CD4-positive, alpha-beta T cell treated with Interleukin-21 for 1 hour (primary cell): ENCODE measurements around the gene TUB.

Source experiments
- DNase-seq: peaks from one replicate; pipeline ENCODE4 v3.0.0-alpha.2; 2020

Gene TUB

DNA sequence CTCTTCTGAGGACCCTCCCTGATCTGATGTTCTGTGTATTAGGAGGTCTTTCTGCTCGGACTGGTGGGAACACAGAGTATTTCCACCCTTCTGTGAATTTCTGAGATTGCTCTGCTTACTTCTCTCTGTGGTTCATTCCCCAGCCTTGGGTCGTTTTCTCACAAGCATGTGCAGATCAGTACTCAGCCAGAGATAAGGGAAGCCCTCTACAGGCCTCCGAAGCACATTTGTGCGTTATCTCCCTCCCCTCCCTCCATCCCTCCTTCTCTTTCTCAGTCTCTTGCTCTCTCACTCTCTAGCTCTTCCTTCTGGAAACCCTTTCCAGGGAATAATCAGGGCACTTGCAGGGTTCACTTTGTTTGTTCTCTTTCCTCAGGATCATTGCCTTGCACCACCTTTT is 35.2 kb upstream of the TUB start:
- DNase-seq: no peak

GRCh38 chr11:8047382-8047781 is 33.6 kb upstream of the TUB start:
- DNase-seq: no peak

DNA sequence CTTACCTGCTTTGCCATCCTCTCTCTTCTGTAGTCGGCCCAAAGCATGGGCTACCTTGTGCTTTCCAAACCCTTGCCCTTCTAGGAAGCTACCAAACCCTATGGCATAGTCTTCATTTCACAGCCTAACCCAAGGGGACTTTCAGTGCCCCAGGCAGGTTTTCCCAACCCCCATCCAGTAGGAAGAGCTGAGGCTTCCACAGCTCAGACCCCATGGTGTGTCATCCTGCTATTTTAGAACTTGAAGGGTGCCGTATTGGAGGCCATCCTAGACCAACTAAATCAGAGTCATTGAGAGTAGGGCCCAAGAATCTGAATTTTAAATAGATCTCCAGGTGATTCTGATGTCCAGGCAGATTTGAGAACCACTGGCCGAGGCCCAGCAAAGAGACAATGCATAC is 31.9 kb upstream of the TUB start:
- no peak for DNase-seq

GRCh38 chr11:8055091-8055835 is 25.7 kb upstream of the TUB start:
- DNase-seq: no peak

- DNase-seq: no peak
Observed at GRCh38 chr11:8055836-8056526, 25.0 kb upstream of the TUB start.

GRCh38 chr11:8056810-8057463 is 24.1 kb upstream of the TUB start:
- DNase-seq: no peak

DNA sequence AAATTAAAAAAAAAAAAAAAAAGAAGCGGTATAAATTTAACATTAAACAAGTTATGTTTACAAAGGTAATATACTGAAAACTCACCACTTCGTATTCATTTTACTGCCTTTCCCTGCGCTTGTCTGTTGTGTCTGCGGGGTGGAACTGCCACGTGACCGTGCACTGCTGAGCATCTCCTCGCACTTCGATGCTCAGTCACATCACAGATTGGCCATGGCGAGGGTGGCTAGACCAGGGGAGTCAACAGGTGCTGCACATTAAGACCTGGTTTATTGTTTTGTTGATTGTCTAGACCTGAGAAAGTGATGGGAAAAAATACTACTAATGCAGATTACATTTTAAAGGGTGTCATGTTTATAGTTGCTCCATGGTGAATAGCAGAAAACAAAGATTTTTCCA is 22.8 kb upstream of the TUB start:
- DNase-seq: no peak

GRCh38 chr11:8059030-8059429 is 22.0 kb upstream of the TUB start:
- no peak for DNase-seq

DNA sequence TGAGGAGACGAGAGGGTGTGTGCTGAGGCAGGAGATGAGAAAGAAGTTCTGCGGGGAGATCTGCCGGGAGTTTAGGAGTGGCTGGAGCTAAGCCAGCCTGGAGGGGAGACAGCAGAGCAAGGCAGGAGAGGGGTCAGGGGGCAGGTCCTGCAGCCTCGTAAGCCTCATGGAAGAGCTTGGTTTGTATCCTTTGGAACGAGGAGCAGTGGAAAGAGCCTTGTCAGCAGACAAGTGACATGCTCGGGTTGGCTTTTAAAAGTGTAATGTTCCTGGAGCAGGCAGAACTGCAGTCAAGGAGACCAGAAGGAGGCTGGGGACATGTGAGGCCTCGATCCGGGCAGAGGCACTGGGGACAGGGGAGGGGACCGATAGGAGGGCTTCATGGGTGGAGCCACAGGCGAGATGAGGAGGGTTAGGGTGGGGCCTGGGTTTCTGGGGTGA is 21.4 kb upstream of the TUB start:
- no peak for DNase-seq

DNA sequence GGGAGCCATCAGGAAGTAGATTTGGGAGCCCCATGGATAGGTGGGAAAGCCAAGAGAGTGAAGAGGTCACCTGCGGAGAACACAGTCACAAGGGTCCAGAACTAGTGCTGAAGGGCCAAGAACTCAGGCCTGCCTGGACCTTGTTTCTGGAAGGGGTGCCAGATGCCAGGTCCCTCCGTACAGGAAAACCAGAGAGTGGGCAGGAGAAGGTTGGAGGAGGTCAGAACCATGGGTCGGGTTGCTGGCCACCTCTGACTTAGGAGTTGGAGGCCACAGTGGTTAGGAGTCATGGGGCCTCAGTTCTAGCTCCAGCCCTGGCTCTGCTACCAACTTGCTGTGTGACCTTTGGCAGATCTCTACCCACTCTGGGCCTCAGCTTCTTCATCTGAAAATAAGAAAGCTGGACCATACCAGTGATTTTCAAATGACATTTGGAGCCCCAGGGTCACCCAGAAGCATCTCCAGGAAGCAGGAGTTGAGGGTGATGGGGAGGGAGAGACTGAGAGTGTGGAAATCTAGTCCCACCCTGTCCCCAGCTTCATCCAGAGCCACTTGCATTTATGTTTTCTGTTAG is 20.8 kb upstream of the TUB start:
- no peak for DNase-seq

GRCh38 chr11:8060801-8061554 is 20.0 kb upstream of the TUB start:
- no peak for DNase-seq

DNA sequence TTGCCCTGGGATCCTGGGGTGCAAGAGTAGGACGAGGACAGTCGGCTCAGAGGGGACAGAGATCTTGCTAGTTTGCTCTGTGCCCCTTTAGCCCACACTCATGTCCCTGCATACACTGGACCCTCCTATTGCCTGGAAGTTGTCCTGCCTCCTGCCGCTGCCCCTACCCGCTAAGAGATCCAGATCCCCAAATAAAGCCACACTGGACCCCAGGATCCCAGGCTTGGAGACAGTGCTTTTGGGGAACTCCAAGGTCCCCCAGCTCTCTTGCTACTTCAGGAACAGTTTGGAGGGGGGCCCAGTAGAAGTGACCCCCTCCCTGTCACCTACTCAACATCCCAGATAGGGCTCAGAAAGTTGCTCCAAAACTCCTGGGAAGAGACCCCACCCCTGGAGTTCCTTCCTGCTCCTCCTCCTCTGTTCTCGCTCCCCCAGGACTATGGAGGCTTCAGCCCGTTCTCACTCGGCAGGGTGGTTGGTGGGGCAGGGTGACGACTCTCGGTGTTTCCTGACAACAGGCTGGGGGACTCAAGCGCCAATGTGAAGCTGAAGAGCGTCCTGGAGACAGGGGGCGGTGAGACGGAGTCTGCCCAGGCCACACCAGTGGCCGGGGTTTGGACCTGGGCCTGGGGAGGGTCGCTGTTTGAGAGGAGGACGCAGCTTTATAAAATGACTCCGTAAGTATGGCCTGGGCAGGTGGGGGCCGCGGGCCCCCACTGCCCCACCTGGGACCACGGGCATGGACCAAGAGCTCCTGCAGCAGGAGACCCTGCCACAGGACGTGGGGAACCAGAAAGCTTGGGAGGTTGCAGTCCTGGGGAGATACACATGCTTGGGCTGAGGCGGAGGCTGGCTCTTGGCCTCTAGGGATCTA is 19.2 kb upstream of the TUB start:
- no peak for DNase-seq

- no peak for DNase-seq
Observed at GRCh38 chr11:8062781-8063257, 18.2 kb upstream of the TUB start.

DNA sequence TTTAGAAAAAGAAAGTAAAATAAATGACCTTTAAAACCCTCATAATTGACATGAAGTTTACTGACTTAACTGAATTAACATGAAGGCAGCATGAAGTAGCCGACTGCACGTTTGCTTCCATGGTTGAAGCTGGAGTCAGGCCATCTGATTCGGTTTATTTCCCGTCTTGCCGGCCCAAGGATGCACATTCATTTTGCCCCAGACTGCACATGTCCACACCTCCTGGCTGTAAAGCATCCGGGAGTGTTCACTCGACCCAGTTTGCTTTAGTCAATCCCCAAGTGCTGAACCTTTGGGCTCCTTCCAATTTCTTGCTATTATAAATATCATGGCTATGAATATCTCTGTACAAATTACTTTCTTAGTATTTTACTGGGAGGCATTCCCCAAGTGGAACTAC is 17.7 kb upstream of the TUB start:
- DNase-seq: no peak

DNA sequence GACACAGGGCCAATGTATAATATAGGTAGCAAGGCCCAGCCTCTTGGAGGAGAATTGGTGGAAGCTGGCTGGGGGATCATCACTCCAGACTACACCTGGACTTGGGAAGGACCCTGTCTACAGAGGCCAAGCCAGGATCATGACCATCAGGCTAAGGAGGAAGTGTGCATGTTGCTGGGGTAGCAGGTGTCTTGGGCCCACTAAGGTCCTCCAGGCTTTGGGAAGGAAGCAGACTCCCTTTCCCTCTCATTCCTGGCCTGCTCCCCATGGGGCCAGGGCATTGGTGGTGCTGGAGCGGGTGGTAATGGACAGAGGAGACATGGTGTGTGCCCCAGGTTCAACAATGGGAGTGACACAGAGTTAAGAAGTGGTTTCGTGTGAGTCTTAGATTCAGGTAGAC is 16.0 kb upstream of the TUB start:
- no peak for DNase-seq

DNA sequence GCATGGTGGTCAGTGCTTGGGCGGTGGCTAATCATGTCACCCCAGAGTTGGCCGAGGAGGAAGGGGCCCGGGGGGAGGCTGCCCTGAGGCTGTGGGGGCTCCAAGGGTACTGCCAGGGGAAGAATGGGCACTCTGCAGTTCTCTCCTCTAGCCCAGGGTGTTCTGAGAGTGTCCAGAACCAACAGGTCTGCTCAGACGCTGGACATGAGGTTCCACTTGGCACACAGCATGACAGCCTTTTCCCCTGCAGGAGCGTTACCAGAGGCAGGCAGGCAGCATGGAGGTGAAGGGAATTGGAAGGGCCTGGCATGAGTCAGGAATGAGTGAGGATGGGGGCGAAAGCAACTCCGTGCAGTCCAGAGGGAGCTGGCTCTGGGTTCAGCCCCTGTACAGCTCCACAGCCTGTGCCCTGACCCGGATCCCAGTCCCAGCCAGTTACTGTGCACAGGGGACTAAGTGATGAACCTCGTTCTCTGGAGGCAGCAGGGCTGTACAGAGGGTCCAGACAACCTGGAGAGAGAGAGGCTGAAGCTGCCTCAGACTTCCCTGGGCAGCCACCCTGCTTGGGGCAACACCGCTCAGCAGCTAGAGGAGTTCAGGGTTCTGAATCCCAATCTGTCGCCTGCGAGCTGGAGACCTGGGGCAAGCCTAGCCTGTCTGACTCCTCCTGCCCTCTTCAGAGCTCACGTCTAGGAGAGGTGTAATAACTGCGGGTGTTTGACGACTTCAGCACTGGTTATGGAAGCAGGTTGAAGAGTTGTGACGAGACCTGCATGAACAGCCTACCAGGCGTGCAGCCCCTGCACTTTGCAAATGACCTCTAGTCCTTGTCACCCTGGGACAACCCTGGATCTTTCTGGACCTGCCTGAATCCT is 14.7 kb upstream of the TUB start:
- DNase-seq: no peak

DNA sequence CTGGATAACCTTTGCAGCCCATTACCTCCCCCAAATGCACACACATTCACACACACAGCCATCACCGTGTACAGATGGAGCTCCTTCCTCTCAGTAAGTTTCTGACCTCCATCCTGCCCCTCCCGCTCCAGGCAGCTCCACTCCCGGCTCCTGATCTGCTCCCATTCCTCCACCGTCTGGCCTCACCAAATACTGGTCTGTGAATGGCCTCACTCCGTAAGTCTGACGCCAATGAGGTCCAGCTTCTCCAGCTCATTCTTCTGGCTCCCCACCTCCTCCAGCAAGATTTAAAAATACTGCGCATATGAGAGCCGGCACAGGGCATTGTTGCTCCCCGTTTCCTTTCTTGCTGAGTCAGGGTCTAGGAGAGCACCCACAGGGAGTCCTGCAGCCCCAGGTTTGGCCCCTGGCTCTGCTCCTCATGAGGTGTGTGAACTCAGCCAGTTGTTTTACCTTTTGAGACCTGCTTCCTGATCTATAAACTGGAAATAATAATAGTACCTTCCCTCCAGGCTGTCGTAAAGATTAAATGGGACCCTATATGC is 14.0 kb upstream of the TUB start:
- no peak for DNase-seq

- DNase-seq: no peak
Observed at GRCh38 chr11:8067567-8067928, 13.5 kb upstream of the TUB start.

DNA sequence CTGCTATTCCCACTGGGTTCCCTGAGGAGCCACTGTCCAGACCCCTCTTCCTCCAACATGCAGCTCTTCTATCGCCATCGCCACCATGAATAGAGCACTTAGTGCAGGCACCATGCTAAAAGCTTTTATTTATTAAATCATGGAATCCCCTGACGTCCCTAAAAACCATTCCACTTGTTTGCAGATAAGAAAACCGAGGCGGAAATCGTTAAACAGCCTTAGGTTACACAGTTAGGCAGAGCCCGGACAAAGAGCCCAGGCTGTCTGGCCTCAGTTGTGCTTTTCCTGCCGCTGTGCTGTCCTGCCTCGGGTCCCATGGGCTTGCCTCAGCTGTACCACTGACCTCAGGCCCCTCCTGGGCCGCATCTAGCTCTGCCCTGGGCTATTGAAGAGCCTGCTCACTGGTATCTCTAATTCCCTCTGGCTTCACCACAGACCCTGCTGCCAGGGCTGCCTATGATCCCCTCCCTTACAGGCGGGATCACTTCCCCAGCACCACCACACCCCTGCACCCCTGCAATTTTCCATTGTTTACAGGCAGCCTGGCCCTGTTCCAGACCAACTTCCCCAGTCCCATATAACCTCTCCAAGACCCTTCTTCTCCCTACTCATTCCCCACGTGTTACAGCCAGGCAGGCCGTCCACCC is 13.0 kb upstream of the TUB start:
- no peak for DNase-seq

DNA sequence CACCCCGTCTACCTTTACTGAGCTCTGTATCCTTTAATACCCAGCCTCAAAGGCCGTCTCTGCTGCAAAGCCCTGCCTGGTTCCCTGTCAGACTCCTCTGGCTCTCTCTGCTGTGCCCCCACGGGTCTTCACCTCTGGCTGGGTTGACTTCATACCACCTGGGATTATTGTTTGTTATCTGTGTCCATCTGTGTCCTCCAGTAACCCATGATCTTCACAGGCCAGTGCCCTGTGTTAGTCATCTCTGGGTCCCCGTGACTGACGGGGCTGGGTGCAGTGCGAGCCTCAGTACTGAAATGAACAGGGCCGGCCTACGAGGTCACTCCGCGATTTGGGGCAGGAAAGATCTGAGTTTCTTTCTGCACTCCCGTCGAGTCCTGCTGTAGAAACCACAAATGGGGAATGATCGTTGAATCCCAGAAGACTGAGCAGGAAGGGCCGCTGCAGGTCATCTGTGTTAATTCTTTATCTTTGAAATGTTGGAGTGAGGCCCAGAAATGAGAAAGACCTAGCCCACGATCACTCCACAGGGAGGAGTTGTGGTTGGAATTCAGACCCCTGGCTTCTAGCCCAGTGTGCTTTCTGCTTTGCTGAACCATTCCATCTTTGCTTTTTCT is 12.3 kb upstream of the TUB start:
- no peak for DNase-seq
